NCI-H146 (cell line): ENCODE results near the gene SIN3B.

ENCODE experiments used
- DNase-seq: peaks from one replicate; lab custom pipeline; 2025; lab: John Stamatoyannopoulos, UW

SIN3B gene

GRCh38 chr19:16825312-16826052, 3.7 kb upstream of the SIN3B start:
- peak; percentile 43 for DNase-seq

GRCh38 chr19:16829822-16830289, 658 bp downstream of the SIN3B start:
- DNase-seq: no peak

GRCh38 chr19:16830679-16831078, 1.5 kb downstream of the SIN3B start:
- DNase-seq: no peak

GRCh38 chr19:16831531-16831930, 2.3 kb downstream of the SIN3B start:
- DNase-seq: no peak

- no peak for DNase-seq
Measured at GRCh38 chr19:16834747-16835146, 5.5 kb downstream of the SIN3B start.

GRCh38 chr19:16836115-16837034, 7.2 kb downstream of the SIN3B start:
- DNase-seq: no peak

GRCh38 chr19:16837035-16837362, 7.8 kb downstream of the SIN3B start:
- DNase-seq: no peak

- no peak for DNase-seq
Measured at GRCh38 chr19:16841391-16841926, 12.3 kb downstream of the SIN3B start.

GRCh38 chr19:16846901-16847300, 17.7 kb downstream of the SIN3B start:
- DNase-seq: no peak

- no peak for DNase-seq
Measured at GRCh38 chr19:16847430-16847829, 18.2 kb downstream of the SIN3B start.

GRCh38 chr19:16849168-16849567, 20.0 kb downstream of the SIN3B start:
- DNase-seq: no peak

- no peak for DNase-seq
Measured at GRCh38 chr19:16850133-16850532, 20.9 kb downstream of the SIN3B start.

GRCh38 chr19:16851031-16851712, 22.0 kb downstream of the SIN3B start:
- DNase-seq: no peak

GRCh38 chr19:16853066-16853465, 23.9 kb downstream of the SIN3B start:
- DNase-seq: no peak

- DNase-seq: no peak
Measured at GRCh38 chr19:16856091-16856490, 26.9 kb downstream of the SIN3B start.

GRCh38 chr19:16859626-16860025, 30.4 kb downstream of the SIN3B start:
- no peak for DNase-seq

GRCh38 chr19:16860118-16860517, 30.9 kb downstream of the SIN3B start:
- DNase-seq: no peak

GRCh38 chr19:16861011-16861410, 31.8 kb downstream of the SIN3B start:
- DNase-seq: no peak

GRCh38 chr19:16861834-16862233, 32.6 kb downstream of the SIN3B start:
- no peak for DNase-seq

- no peak for DNase-seq
Measured at GRCh38 chr19:16862826-16863415, 33.7 kb downstream of the SIN3B start.

- DNase-seq: no peak
Measured at GRCh38 chr19:16867211-16867610, 38.0 kb downstream of the SIN3B start.
